Right atrium auricular region (tissue), 2 donors: Measurements from ENCODE around the gene MGAM2. TPM values are rescaled to one million over a fixed set of nuclear protein-coding genes. Genes with fewer than 3 reads are reported as not detected.

Experiments
- DNase-seq: peaks from one replicate; pipeline ENCODE4 v3.0.0-alpha.2; 2019; ENCODE audit warnings: low spot score
- H3K27ac ChIP-seq, 2 donors: fragments of 200-600 bp; sonication (generic); 1 replicate in 1 of 2; 2 replicates in 1 of 2; pipeline ENCODE4 v1.5.1; 2016 to 2019
- H3K27me3 ChIP-seq, 2 donors: fragments of 200-600 bp; sonication (generic); one replicate each; pipeline versions ENCODE4 v1.5.1 to v1.6.0; 2017 to 2019
- H3K36me3 ChIP-seq: fragments of 200-600 bp; sonication (generic); one replicate; pipeline ENCODE4 v1.5.1; 2016
- H3K4me1 ChIP-seq, 2 donors: fragments of 200-600 bp; sonication (generic); one replicate each; pipeline versions ENCODE4 v1.5.1 to v1.6.0; 2017 to 2019
- H3K4me3 ChIP-seq, 2 donors: fragments of 200-600 bp; sonication (generic); 1 replicate in 1 of 2; 2 replicates in 1 of 2; pipeline ENCODE4 v1.5.1; 2017 to 2019; ENCODE audit warnings: mild to moderate bottlenecking in 1 of 2, moderate library complexity in 1 of 2
- H3K9me3 ChIP-seq, 2 donors: fragments of 200-600 bp; sonication (generic); one replicate each; pipeline ENCODE4 v1.5.1; 2019
- CTCF ChIP-seq, 2 donors: fragments of 200-600 bp; sonication (generic); IDR thresholded peaks; one replicate each; pipeline ENCODE4 v1.5.1; 2019; ENCODE audit warnings: antibody characterized with exemption in 2 of 2
- total RNA-seq, 2 donors: library from RNA; depleted of rRNA; stranded (reverse); fragments of >200 nt; gene quantifications; one replicate each; pipeline ENCODE4 v1.1.0, GENCODE V29; 2016

The MGAM2 gene
- total RNA-seq, 2 donors from 2014 or later: 0.04 to 0.15 TPM

DNA sequence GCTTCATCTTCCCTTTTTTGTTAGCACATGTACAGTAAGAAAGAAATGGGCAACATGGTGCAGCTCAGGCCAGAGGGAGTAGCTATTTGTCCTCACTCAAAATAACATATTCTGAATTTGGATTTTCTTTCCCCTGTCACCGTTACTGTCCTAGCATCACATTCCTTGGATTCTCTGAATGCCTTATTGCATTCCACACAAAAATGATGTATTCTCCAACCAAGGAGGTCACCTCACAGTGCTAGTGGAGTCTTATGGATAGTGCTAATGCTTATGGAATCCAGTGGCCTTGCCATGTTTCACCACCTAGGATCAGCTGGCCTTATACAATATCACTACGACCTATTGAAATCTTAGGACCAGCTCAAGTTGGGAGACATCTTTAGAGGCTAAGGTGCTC lies 139.2 kb downstream of the MGAM2 start:
- Histone ChIP-seq H3K9me3 (no peaks in the 10 kb centered on the region), H3K36me3 (no peaks in the 10 kb centered on the region), H3K27ac (no peak overlapping the region), H3K27me3 (no peaks in the 10 kb centered on the region), H3K4me1 (no peaks in the 10 kb centered on the region), H3K4me3 (no peak overlapping the region)
- no peak for DNase-seq
- TF ChIP-seq CTCF (IDR thresholded peaks at IDR 0.05): no peak

GRCh38 chr7:142257958-142258357 lies 146.4 kb downstream of the MGAM2 start, which contains the start of gene PRSS58:
Gene PRSS58, minus strand, starts transcription at chr7:142258058. Its CDS starts 351 bp downstream, at chr7:142257707.
- Histone ChIP-seq H3K9me3 (no peaks in the 10 kb centered on the region), H3K27me3 (no peaks in the 10 kb centered on the region), H3K27ac (no peak within 1 kb of the TSS), H3K4me1 (no peaks in the 10 kb centered on the region), H3K36me3 (no peaks in the 10 kb centered on the region), H3K4me3 (no peak within 1 kb of the TSS)
- TF ChIP-seq CTCF (IDR thresholded peaks at IDR 0.05): no peak
- no peak for DNase-seq

DNA sequence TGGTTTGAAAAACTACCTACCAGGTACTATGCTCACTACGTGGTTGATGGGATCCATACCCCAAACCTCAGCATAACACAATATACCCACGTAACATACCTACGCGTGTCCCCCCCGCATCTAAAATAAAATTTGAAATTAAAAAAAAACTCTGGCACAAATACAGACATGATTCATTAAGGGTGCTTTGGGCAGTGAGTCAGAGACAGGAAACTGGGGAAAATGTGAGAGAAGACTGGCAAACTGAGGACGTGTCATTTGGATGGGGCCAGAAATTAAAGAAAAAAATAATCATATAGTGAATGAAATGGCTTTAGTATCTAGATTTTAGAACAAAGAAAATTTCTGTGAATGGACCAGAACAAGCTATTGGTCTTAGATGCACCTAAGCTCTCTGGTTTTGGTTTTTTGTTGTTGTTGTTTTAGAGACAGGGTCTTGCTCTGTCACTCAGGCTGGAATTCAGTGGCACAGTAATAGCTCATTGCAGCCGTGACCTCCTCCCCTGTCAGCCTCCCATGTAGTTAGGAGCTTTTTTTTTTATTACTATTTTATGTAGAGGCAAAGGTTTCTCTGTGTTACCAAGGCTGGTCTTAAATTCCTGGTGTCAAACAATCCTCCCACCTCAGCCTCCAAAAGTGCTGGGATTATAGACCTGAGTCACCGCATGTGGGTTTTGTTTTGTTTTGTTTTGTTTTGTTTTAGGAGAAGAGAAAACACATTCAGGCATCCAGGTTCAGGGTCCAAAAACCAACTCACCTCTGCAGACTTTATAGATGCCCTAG lies 152.3 kb downstream of the MGAM2 start:
- Histone ChIP-seq H3K27me3 (no peaks in the 10 kb centered on the region), H3K9me3 (no peaks in the 10 kb centered on the region), H3K27ac (no peak overlapping the region), H3K4me1 (no peaks in the 10 kb centered on the region), H3K36me3 (no peaks in the 10 kb centered on the region), H3K4me3 (no peak overlapping the region)
- TF ChIP-seq CTCF (IDR thresholded peaks at IDR 0.05): no peak
- DNase-seq: no peak

Other genes starting within 250 kb of the MGAM2 start
- not detected for gene OR9A4, start 195.3 kb upstream of the MGAM2 start, total RNA-seq
- 1 to 10 TPM; 1.0 to 1.7 TPM for gene CLEC5A, start 164.7 kb upstream of the MGAM2 start, total RNA-seq
- not detected for gene TAS2R38, start 137.9 kb upstream of the MGAM2 start, total RNA-seq
- gene MGAM, start 115.8 kb upstream of the MGAM2 start, total RNA-seq: 1 to 10 TPM in 1 of 2 donors, under 1 TPM in 1; 0.30 to 1.5 TPM
- gene PRSS58, start 146.3 kb downstream of the MGAM2 start, total RNA-seq: not detected